ENCODE results near the gene AP4E1.

The AP4E1 gene

GRCh38 chr15:51046799-51047449 is 138.4 kb downstream of the AP4E1 start:
- no peak for TF ChIP-seq EZH2 (IDR thresholded peaks at IDR 0.05; ENCODE audit: borderline replicate concordance, low read depth, low read length, severe bottlenecking)
- TF ChIP-seq, protein P1, sequence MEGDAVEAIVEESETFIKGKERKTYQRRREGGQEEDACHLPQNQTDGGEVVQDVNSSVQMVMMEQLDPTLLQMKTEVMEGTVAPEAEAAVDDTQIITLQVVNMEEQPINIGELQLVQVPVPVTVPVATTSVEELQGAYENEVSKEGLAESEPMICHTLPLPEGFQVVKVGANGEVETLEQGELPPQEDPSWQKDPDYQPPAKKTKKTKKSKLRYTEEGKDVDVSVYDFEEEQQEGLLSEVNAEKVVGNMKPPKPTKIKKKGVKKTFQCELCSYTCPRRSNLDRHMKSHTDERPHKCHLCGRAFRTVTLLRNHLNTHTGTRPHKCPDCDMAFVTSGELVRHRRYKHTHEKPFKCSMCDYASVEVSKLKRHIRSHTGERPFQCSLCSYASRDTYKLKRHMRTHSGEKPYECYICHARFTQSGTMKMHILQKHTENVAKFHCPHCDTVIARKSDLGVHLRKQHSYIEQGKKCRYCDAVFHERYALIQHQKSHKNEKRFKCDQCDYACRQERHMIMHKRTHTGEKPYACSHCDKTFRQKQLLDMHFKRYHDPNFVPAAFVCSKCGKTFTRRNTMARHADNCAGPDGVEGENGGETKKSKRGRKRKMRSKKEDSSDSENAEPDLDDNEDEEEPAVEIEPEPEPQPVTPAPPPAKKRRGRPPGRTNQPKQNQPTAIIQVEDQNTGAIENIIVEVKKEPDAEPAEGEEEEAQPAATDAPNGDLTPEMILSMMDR (IDR thresholded peaks at IDR 0.05; ENCODE audit: borderline replicate concordance, extremely low read depth, low read length, poor library complexity, severe bottlenecking) = no peak
- DNase-seq = no peak
- Histone ChIP-seq H3K9me3 (ENCODE audit: insufficient read depth, low read length, severe bottlenecking) (no peaks in the 10 kb centered on the region), H3K4me3 (ENCODE audit: low read depth in 1 of 2, low read length in 2 of 2) (no peak overlapping the region), H3K36me3 (ENCODE audit: insufficient read depth, low read length) (no peaks in the 10 kb centered on the region), H3K4me2 (ENCODE audit: insufficient read depth, low read length) (no peak overlapping the region), H3K27me3 (ENCODE audit: insufficient read depth, low read length, poor library complexity) (no peaks in the 10 kb centered on the region), H4K20me1 (ENCODE audit: insufficient read depth, low read length) (no peaks in the 10 kb centered on the region), H3K4me1 (ENCODE audit: insufficient read depth, low read length) (no peaks in the 10 kb centered on the region), H3K27ac (ENCODE audit: low read length) (no peak overlapping the region), H3K9ac (ENCODE audit: low read depth, low read length) (no peak overlapping the region), H2AFZ (ENCODE audit: low read depth, low read length) (no peak overlapping the region), H3K79me2 (ENCODE audit: insufficient read depth, low read length) (no peaks in the 10 kb centered on the region)
- no peak for ATAC-seq (ENCODE audit: insufficient read depth, low read depth)

DNA sequence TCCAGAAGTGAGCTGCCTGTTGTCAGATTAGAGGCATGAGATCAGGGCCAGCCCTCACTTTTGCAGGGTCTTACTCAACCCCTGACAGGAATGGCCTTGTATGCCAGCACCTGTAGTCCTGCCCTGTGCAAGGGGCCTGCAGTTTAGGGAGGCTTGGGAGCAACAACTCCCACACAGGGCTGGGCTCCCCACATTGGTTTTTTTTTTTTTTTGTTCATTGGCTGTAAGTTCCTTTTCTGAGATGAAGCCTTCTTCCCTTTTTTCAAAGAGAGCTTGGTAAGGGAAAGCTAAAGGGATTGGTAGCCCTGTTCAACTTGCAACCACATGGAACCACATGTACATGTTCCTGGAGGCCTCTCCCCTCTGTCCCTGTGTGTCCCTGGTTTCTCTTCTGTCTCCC is 139.8 kb downstream of the AP4E1 start:
- Histone ChIP-seq H4K20me1 (ENCODE audit: insufficient read depth, low read length) (no peaks in the 10 kb centered on the region), H3K4me3 (ENCODE audit: low read depth in 1 of 2, low read length in 2 of 2) (no peak overlapping the region), H3K4me2 (ENCODE audit: insufficient read depth, low read length) (no peak overlapping the region), H2AFZ (ENCODE audit: low read depth, low read length) (no peak overlapping the region), H3K36me3 (ENCODE audit: insufficient read depth, low read length) (no peaks in the 10 kb centered on the region), H3K27ac (ENCODE audit: low read length) (no peak overlapping the region), H3K4me1 (ENCODE audit: insufficient read depth, low read length) (no peaks in the 10 kb centered on the region), H3K9me3 (ENCODE audit: insufficient read depth, low read length, severe bottlenecking) (no peaks in the 10 kb centered on the region), H3K79me2 (ENCODE audit: insufficient read depth, low read length) (no peaks in the 10 kb centered on the region), H3K9ac (ENCODE audit: low read depth, low read length) (no peak overlapping the region), H3K27me3 (ENCODE audit: insufficient read depth, low read length, poor library complexity) (no peaks in the 10 kb centered on the region)
- DNase-seq = no peak
- no peak for TF ChIP-seq EZH2 (IDR thresholded peaks at IDR 0.05; ENCODE audit: borderline replicate concordance, low read depth, low read length, severe bottlenecking)
- TF ChIP-seq, protein P1 (IDR thresholded peaks at IDR 0.05; ENCODE audit: borderline replicate concordance, extremely low read depth, low read length, poor library complexity, severe bottlenecking) = no peak
- no peak for ATAC-seq (ENCODE audit: insufficient read depth, low read depth)

GRCh38 chr15:51049081-51049480 is 140.6 kb downstream of the AP4E1 start:
- no peak for DNase-seq
- Histone ChIP-seq H3K4me3 (ENCODE audit: low read depth in 1 of 2, low read length in 2 of 2) (no peak overlapping the region), H4K20me1 (ENCODE audit: insufficient read depth, low read length) (no peaks in the 10 kb centered on the region), H3K9ac (ENCODE audit: low read depth, low read length) (no peak overlapping the region), H3K4me1 (ENCODE audit: insufficient read depth, low read length) (no peaks in the 10 kb centered on the region), H3K9me3 (ENCODE audit: insufficient read depth, low read length, severe bottlenecking) (no peaks in the 10 kb centered on the region), H2AFZ (ENCODE audit: low read depth, low read length) (no peak overlapping the region), H3K27ac (ENCODE audit: low read length) (no peak overlapping the region), H3K36me3 (ENCODE audit: insufficient read depth, low read length) (no peaks in the 10 kb centered on the region), H3K4me2 (ENCODE audit: insufficient read depth, low read length) (no peak overlapping the region), H3K79me2 (ENCODE audit: insufficient read depth, low read length) (no peaks in the 10 kb centered on the region), H3K27me3 (ENCODE audit: insufficient read depth, low read length, poor library complexity) (no peaks in the 10 kb centered on the region)
- ATAC-seq (ENCODE audit: insufficient read depth, low read depth) = no peak
- TF ChIP-seq EZH2 (IDR thresholded peaks at IDR 0.05; ENCODE audit: borderline replicate concordance, low read depth, low read length, severe bottlenecking) = no peak
- TF ChIP-seq, protein P1 (IDR thresholded peaks at IDR 0.05; ENCODE audit: borderline replicate concordance, extremely low read depth, low read length, poor library complexity, severe bottlenecking) = no peak

Data from DND-41 (cell line).